Measurements from ENCODE around the gene GJC1.
"Not testable (repeated sequence)": the region's sequence is repeated elsewhere in the genome, so short reads cannot be mapped to it uniquely, and the experiment has no call there.

Gene GJC1

DNA sequence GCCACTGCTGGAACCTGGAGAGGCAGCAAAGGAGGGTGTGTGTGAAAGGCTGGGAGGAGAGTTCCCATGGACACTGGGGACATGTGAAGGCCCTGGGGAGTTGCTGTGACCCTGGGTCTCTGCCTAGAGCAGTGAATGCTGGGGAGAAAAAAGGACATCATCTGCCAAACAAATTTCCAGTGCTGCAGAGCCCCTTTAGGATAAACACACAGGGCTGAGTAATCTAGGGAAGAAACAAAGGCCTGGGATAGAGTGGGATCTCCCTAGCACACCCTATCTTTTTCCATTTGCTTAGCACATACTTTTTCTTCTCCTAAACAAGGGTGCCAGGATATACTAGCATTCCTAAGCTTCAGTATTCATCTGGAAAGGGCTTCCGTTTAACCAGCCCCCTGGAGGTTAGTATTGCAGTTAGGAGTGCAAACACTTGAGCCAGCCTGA, 14.3 kb upstream of the GJC1 start:
- DNase-seq (ENCODE audit: low spot score) = no peak

DNA sequence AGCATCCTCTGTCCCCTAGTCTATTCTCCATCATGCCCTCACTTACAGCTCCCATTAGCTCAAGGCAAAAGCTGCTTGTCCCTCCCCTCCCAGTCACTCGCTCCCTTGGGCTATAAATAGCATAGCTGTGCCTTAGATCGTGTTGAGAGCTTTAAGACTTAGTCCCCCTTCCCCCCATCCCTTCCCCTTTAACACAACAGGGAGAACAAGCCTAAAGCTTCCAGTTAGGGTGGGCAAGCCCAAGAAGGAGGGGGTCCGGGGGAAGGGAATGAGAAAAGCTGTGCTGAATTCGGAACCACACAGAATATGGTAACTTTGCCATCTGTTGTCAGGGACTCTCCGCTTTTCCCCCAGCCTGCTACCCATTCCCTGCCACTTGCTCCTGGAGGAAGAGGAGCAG, 12.7 kb upstream of the GJC1 start:
- no peak for DNase-seq (ENCODE audit: low spot score)

DNA sequence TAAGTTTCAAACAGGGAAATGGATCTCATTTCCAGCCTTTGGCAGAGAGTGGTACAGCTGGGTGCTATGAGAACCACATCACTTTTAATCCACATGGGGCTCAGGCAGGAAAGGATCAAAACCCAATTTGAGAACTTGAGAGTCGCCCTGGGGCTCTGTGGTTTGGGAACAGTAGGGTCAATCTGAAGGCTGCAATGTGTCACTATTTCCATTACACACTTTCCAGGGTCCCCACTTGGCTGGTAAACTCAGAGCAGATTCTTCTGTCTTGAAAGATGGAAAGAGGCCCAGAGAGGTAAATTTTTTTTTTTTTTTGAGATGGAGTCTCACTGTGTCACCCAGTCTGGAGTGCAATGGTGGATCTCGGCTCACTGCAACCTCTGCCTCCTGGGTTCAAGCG, 10.8 kb upstream of the GJC1 start:
- no peak for DNase-seq (ENCODE audit: low spot score)

DNA sequence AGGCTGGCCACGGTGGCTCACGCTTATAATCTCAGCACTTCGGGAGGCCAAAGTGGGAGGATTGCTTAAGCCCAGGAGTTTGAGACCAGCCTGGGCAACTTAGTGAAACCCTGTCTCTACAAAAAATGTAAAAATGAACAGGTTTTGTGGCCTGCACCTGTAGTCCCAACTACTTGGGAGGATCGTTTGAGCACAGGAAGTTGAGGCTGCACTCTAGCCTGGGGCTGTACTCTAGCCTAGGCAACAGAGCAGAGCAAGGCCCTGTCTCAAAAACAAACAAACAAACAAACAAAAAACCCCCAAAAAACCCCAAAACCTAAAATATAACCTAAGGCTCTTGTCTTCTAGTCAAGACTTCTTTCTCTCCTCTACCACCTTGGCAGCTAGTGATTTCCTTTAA, 10.2 kb upstream of the GJC1 start:
- no peak for DNase-seq (ENCODE audit: low spot score)

DNA sequence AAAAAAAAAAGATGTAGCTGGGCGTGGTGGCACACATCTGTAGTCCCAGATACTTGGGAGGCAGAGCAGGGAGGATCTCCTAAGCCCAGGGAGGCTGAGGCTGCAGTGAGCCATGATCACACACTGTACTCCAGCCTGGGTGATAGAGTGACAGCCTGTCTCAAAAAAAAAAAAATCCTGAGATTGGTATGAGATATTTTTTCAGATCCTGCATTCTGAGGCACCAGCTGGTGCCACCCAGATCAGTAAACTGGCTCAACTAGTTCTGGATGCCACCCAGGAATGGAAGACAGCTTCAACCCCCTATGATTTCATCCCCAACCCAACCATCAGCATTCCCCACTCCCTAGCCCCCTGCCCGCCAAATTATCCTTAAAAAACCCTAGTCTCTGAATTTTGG, 7.1 kb upstream of the GJC1 start:
- DNase-seq (ENCODE audit: low spot score) = no peak

DNA sequence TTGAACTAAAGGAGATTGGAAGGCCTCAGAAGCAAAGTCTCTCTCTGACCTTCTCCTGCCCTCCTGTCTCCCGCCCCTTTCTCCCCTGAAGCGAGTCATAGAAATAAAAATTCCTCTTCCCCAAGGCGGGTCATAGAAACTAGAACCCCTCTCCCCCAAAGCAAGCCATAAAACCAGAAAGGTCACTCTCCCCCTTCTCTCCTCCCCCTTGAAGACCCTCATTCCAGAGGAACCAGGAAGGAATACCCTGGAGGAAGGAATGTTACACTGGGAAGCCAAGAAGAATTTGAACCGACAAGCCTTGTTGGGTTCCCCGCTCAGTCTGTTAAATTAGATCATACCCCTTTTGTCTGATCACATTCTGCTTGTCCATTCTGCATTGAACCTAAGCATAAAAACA, 2.7 kb upstream of the GJC1 start:
- no peak for DNase-seq (ENCODE audit: low spot score)

DNA sequence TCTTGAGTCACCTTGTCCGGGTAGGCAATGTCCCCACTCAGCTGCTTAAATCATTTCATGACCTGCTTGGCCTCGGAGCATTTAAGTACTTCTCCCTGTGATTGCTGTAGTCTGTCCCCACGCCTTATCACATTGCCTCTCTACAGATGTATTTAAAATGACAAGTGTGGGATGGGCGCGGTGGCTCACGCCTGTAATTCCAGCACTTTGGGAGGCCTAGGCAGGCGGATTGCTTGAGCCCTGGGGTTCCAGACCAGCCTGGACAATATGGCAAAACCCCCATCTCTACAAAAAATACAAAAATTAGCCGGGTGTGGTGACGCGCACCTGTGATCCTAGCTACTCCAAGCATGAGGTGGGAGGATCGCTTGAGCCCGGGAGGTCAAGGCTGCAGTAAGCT, 1.3 kb upstream of the GJC1 start:
- no peak for DNase-seq (ENCODE audit: low spot score)

DNA sequence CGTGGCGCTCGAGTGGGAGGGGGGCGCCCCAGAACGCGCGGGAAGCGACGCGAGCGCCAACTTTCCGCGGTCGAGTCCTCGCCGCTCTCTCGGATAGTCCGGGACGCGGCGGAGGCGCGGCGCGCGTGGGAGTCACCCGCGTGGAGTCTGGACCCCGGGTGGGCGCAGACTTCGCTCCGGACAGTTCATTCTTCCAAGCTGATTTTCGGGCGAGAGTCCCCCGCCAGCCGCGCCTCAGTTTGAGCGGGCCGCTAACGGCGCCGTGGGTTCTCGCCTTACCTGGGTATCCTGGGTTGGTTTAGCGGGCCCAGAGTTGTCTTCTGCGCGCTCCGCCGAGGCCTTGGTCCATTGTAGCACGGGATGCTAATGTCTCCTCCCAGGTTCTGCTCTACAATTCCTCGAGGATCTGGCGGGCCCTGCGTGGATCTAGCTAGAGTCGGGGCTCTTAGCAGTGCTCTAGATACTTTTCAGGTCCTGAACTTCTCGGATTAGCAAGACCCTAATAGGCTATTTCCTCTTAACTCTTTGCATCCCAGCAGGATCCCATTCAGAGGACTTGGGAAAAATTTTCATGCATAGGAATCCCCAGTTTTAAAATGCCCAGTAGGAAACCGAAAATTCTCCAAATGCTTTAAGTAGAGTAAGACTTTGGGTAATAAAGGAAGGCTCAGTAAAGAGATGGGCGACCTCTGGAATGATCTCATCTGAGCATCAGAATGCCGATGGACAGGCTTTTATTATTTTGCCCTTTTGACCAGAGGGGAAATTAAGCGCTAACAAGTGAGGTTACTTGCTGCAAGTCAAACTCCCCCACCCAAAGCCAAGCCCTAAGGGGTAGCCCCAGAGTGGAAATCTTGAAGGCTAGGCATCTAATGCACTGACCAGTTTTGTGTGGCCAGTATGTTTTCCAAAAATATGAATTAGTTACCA, 537 bp upstream of the GJC1 start:
- DNase-seq (ENCODE audit: low spot score) = no peak

DNA sequence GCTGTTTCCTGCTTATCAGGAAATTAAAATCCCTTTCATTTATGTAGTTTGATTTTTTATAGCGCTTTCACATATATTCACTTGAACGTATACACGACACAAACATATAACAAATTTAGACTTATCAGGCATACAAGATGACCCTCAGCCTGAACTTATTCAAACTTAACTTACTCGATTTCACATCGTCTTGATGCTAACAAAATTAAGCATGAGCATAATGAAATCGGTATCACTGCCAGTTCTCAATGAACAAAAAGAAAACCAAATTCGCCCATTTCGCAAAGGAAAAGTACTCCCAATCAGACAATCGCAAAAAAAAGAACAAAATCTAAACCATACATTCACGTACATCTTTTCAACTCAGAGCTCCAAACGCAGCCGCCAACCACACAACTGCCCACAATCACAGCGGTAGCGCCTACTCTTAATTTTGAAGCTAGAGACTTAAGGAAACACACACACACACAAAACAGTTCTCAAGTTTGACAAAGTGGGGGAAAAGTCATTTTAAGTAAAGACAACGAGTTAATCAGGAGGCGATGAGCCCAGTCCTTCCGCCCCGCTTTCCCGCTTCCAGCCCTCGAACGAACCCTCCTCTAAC, 1.1 kb downstream of the GJC1 start:
- DNase-seq (ENCODE audit: low spot score) = no peak

DNA sequence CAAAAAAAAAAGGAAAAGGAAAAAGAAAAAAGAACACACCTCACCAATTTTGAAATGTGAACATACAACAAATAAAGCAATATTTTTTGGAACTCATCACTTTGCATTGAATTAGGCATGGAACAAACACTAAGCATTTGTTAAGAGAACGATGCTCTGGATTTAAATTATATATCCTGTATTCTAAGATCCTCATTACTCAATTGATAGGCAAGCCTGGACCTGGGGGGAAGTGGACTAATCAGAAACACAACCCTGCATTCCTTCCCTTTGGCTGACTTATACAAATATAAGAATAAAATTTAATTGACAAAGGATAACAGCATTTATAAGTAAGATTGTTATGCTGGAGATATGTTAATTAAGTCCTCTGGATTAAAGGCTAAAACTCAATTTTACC, 2.2 kb downstream of the GJC1 start:
- no peak for DNase-seq (ENCODE audit: low spot score)

DNA sequence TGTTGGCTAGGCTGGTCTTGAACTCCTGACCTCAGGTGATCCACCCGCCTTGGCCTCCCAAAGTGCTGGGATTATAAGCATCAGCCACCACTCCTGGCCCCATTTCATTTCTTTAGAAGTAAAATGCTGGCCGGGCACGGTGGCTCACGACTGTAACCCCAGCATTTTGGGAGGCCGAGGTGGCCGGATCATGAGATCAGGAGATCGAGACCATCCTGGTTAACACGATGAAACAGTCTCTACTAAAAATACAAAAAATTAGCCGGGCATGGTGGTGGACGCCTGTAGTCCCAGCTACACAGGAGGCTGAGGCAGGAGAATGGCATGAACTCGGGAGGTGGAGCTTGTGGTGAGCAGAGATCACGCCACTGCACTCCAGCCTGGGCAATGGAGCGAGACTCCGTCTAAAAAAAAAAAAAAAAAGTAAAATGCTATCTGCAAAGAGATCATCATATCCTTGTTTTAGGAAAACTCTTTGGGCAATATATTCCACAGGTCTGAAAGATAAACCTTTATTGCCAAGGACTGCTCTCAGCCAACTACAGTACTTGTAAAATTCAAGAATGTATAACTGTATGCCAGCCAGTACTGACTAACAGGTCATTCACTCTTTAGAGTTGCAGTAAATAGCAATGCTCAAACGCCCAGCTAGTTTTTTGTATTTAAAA, 3.8 kb downstream of the GJC1 start:
- no peak for DNase-seq (ENCODE audit: low spot score)

DNA sequence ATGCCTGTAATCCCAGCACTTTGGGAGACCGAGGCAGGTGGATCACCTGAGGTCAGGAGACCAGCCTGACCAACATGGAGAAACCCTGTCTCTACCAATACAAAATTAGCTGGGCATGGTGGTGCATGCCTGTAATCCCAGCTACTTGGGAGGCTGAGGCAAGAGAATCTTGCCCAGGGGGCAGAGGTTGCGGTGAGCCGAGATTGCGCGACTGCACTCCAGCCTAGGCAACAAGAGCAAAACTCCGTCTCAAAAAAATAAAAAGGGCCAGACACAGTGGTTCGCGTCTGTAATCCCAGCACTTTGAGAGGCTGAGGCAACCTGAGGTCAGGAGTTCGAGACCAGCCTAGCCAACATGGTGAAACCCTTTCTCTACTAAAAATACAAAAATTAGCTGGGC, 4.9 kb downstream of the GJC1 start:
- DNase-seq (ENCODE audit: low spot score) = not testable (repeated sequence)

DNA sequence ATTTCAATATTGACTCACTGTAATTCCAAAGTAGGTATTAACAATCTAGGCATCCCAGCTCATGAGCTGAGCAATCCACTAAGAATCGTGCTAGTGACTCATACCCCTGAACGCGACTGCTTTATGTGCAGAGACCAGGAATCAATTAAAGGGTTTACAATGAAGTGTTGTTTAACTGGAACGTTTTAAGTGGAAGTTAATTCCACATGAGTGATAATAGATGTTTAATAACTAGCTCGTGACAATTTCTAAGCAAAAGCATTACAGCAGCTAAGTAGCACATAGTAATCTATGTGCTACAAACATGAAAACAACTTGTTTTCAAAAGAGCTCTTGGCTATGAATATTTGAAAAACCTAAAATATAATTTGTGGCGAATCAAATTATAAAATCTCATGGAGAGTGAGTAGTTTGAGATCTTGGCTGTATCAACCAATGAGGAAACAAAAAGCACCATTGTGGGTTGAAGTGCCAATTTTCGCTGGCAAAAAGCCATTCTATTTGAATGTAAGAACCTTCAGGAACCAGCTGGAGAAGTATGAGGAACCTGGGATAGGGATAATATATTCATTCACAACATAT, 9.4 kb downstream of the GJC1 start:
- no peak for DNase-seq (ENCODE audit: low spot score)

DNA sequence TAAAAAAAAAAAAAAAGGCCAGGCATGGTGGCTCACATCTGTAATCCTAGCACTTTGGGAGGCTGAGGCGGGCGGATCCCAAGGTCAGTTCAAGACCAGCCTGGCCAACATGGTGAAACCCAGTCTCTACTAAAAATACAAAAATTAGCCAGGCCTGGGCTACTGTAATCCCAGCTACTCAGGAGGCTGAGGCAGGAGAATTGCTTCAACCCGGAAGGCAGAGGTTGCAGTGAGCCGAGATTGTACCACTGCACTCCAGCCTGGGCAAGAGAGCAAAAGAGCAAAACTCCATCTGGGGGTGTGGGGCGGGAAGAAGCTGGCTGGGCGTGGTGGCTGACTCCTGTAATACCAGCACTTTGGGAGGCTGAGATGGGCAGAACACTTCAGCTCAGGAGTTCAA, 11.6 kb downstream of the GJC1 start:
- DNase-seq (ENCODE audit: low spot score) = not testable (repeated sequence)

DNA sequence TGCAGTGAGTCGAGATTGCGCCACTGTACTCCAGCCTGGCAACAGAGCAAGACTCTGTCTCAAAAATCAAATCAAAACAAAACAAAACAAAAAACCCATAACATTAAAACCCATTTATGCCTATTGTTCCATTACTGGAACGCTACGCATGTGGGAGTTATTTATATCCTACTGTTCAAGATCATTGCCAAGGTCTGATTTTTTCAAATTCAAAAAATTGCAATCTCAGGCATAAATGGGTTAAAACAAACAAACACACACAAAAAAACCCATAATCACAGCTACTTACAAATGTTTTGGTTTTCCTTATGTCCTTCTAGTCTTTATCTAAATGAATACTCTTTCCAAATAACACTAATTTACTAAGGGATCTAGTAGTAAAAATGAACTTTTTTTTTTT, 17.8 kb downstream of the GJC1 start:
- no peak for DNase-seq (ENCODE audit: low spot score)

DNA sequence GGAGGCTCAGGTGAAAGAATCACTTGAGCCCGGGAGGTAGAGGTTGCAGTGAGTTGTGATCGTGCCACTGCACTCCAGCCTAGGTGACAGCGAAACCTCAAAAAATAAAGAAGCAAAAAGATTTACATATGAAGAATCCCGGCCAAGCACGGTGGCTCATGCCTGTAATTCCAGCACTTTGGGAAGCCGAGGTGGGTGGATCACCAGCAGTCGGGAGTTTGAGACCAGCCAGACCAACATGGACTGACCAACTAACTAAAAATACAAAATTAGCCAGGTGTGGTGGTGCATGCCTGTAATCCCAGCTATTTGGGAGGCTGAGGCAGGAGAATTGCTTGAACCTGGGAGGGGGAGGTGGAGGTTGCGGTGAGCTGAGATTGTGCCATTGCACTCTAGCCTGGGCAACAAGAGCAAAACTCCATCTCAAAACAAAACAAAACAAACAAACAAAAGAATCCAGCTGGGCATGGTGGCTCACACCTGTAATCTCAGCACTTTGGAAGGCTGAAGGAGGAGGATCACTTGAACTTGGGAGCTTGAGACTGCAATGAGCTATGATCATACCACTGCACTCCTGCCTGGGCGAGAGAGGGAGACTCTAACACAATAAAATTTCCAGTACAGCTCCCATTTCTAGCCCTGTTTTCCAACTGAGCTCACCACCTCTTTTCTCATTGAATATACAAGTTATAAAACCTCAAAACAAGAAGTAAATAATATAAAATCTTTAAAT, 21.3 kb downstream of the GJC1 start:
- DNase-seq (ENCODE audit: low spot score) = not testable (repeated sequence)

DNA sequence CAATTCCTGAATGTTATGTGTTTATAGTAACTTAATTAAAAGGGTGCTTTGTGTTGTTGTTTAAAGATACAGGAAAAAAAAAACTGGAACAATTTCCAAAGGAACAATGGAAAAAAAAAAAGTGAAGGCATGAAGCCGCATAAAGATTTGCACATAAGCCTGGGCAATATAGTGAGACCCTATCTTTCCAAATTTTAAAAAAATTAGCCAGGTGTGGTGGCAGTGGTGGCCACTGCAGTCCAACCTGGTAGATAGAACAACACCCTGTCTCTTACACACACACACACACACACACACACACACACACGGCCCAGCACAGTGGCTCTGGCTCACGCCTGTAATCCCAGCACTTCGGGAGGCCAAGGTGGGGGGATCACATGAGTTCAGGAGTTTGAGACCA, 21.9 kb downstream of the GJC1 start:
- no peak for DNase-seq (ENCODE audit: low spot score)

DNA sequence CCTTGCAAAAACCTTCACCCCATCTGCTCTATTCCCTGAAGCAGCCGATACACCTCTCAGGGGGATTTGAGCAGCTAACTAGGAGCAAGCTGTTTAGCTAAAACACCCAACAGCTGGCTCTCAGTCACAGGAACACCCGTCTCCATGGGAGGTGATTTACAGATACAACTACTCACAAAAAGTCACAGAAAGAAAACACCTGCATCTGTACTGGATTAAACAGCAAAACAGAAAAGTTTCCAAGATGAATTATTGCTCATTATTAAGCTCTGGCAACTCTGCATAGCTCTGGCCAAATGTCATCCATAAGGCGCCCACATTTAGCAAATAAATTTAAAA, 22.3 kb downstream of the GJC1 start:
- no peak for DNase-seq (ENCODE audit: low spot score)

DNA sequence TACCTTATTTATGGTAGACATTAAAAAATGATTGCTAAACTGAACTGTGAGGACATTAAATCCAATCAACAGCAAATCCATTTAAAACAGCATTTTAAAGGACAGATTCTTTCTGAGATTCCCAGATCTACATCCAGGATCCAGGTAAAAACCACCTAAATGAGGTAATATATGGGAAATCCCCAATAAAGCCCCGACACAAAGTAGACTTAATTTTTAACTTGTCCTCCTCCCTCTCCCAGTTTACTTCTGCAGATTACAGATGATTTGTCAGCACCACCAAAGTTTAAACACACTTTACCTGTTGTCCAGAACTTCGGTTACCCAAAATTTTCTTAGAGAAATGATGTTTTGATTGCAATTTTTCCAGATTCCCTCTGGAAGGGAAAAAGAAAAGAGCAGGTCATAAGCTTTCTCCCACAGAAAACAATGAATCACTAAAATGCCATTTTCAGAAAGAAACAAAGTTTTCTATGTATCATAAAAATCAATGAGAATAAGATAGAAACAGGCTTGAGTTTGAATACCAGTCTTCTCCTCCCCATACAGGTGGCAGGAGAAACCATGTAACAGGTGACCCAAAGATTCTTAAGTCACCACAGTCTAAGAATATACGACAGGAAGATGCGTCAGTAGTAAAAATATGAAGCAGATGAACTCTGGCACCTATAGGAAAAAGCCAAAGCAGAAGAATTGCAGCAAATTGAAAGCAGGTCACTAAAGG, 22.8 kb downstream of the GJC1 start:
- DNase-seq (ENCODE audit: low spot score) = no peak

DNA sequence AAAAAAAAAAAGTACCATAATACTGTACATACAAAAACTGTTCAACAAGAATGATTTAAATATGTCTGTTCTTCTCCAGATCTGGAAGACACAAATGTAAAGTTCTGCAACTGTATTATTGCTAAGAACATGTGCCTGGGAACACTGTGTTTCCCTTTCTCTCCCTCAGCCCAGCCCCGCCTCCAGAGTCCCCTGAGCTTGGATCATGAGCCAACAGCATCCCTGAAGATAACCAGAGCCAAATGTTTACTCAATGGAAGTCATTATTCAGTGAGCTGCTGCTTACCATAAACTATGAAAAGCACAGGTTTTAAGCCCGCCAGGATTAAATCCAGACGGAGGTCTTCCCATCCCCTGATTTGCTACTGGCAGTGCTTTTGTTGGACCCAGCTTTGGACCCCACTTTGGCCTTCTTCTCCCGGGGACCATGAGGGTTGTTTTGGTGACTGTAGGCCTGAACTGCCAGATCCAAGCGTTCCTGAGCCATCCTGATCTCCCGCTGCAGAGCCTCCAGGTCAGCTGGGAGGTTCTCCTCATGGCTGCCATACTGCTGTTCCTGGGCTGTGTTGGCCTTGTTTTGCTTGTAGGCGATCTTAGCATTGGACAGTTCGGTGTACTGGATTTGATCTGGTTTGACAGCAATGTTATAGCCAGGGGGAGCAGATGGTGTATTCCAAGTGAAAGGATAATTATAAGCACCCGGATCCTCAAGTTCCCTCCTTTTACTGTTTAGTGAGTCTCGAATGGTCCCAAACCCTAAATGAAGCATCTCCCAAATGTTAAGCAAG, 25.6 kb downstream of the GJC1 start:
- DNase-seq (ENCODE audit: low spot score) = no peak

DNA sequence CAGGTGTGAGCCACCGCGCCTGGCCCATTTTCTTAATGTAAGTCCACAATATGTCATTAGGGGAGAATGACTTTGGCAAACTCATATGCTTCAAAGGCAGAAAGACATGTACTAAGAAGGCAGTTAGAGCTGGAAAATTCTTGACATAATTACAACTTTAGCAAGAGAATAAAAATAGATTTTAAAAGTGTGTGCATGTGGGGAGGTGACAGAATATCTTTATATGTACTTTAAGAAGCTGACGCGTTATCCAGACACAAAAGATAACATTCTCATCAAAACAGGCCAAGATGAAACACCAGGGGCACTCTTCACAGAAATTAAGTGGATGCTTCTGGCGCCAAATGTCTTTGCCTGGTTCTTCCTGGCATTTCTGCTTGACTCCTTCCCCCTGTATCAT, 28.2 kb downstream of the GJC1 start:
- DNase-seq (ENCODE audit: low spot score) = no peak
